Activated CD8-positive, alpha-beta memory T cell treated with anti-CD3 and anti-CD28 coated beads, Interleukin-2, amount 50 U/mL, for 1 hour (primary cell): ENCODE data around the gene CFAP20.
"Not testable (repeated sequence)": the region's sequence is repeated elsewhere in the genome, so short reads cannot be mapped to it uniquely, and the experiment has no call there.

Source experiments
- DNase-seq: peaks from one replicate; pipeline ENCODE4 v3.0.0-alpha.2; 2020; ENCODE audit errors: extremely low read depth

The CFAP20 gene

DNA sequence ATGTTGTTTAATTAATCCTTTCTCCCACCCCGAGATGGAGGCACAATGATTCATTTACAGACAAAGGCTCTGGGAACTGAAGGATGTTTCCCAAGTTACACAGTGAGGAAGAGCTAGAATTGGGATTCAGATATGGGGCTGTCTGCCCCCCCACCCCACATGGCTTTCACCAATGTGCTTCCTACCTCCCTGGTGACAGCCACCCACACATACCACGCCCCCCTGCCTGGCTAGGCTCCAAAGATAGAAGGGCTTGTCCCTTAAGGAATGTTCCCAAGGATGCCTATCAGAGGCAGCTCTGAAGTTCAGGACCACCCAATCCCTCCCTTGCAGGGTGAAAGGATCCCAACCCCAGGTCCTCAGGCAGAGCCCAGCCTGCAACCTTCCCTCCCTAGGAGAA is 32.9 kb downstream of the CFAP20 start:
- DNase-seq = no peak

DNA sequence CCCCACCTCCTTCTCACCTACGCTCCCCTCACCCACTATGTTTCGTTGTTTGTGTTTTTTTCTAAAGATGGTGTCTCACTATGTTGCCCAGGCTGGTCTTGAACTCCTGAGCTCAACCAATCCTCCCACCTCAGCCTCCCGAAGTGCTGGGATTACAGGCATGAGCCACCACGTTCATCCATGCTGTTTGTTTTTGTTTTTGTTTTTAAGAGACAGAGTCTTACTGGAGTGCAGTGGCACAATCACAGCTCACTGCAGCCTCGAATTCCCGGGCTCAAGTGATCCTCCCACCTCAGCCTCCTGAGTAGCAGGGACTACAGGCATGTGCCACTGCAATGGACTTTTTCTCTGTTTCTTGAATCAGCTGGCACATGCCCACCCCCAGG is 33.6 kb downstream of the CFAP20 start:
- DNase-seq = not testable (repeated sequence)

DNA sequence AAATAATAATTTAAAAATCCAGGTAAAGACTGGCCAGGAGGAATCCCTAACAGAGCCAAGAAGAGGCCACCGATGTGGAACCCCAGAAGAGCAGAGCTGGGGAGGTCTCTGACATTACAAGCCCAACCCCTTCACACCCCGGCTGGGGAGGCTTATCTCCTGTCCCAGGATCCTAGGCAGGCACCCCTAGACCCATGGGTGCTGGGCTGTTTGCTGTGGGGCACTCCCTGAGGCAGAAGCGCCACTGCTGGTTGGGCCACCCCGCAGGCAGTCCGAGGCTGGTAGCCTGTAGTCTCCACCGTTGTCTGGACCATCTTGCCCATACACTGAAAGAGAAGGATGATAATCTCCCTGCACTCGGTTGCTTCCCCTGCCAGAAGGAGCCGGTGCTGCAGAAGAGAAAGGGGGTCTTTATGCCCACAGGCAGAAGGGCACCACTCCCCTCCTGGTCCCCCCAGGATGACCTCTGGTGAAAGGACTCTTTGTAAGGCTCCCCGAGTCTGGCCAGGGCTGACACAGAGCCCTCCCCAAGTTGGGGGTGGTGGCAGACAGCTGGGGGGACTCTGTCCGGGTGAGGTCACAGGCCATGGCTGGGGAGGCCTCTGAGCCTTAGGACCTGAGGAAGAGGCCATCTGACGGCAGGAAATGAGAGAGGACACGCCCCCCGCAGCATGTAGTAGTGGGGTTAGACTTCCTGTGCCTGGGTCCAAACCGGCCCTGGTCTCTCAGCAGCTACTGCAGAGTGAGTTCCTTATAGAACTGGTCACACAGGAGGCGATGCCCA is 34.2 kb downstream of the CFAP20 start:
- DNase-seq = no peak

DNA sequence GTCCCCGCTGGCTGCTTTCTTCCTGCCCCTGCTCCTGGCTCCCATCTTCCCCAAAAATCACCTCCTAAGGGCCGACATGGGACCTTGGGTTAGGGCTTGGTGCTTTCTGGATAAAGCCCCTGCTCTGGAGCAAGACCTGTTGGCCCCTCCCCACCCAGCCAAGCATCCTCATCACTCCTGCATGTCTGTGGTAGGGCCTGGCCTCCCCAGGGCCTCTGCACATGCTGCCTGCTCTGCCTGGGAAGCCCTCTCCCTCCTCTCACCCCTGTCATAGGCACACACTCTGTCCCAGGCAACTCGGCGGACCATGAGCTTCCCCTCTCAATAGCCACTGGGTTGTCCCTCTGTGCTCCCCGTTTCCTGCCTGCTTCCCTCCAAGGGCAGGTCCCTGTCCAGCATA is 35.2 kb downstream of the CFAP20 start:
- DNase-seq = no peak

DNA sequence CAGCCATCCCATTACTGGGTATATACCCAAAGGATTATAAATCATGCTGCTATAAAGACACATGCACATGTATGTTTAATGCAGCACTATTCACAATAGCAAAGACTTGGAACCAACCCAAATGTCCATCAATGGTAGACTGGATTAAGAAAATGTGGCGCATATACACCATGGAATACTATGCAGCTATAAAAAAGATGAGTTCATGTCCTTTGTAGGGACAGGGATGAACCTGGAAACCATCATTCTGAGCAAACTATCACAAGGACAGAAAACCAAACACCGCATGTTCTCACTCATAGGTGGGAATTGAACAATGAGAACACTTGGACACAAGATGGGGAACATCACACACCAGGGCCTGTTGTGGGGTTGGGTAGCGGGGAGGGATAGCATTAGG is 38.8 kb downstream of the CFAP20 start:
- not testable (repeated sequence) for DNase-seq

DNA sequence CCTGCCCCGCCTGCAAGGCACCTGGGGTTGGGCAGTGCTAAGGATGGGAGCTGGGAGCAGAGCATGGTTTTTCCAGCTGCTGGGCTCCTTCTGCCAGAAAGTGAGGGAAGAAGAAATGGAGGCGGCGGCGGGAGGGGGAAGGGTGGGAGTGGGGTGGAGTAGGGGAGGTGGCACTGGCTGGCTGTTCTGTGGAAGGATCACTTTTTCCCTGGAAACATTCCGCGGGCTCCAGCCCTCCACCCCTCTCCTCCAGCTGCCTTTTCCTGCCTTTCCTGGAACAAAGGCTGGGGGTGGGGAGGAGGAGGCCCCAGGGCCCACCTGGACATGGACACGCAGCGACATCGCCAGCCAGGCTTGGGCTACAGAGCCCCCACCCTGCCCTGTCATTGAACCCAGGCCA is 41.1 kb downstream of the CFAP20 start:
- no peak for DNase-seq

DNA sequence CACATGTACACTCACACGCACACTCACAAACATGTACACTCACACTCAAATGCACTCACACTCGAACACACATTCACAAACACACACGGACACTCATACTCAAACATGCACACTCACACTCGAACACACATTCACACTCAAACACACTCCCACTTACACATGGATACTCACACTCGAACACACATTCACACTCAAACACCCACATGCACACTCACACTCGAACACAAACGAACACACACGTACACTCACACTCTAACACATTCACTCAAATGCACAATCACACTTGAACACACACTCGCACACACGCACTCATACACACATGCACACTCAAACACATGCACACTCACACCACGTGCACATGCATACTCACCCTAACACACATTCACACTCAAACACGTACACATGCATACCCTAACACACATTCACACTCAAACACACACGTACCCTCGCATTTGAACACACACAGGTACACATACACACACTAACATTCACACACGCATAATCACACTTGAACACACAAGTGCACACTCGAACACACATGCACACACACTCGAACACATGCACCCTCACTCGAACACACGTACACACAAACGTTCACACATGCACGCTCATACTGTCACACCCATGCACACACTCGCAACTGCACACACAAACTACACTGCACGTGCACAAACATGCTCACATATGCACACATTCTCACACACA is 41.8 kb downstream of the CFAP20 start:
- no peak for DNase-seq

DNA sequence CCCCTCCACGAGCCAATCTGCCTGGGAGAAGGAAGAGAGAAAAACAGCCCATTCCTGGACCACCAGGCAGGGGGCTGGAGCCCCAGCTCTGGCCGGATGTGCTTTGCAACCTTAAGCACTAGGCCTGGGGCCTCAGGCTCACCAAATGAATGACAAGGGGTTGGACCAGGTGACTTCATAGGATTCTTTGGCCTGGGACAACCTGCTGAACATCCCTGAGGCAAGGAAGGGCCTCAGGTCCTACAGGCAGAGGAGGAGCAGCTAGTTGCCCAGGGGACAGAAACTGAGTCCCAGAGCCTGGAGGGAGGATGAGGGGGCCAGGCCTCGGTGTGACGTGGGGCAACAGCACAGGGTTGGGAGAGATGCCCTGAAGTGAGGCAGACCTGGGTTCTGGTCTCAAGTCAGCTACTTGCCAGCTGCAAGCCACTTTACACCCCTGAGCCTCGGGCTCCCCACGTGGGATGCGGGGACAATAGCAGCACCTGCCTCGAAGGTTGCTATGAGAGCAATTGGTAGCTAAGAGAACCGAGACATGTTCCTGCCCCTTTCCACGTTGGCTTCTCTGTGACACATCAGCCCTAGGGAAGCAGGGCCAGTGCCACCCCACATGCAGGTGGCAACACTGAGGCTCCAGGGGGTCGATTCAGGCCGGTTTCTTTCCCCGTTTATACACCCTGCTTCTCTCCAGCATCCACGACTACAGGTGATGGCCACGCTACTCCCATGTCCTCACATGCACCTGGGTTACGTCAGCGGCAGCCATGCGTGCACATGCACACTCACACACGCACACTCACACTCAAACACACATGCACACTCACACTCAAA is 42.6 kb downstream of the CFAP20 start:
- DNase-seq = no peak

DNA sequence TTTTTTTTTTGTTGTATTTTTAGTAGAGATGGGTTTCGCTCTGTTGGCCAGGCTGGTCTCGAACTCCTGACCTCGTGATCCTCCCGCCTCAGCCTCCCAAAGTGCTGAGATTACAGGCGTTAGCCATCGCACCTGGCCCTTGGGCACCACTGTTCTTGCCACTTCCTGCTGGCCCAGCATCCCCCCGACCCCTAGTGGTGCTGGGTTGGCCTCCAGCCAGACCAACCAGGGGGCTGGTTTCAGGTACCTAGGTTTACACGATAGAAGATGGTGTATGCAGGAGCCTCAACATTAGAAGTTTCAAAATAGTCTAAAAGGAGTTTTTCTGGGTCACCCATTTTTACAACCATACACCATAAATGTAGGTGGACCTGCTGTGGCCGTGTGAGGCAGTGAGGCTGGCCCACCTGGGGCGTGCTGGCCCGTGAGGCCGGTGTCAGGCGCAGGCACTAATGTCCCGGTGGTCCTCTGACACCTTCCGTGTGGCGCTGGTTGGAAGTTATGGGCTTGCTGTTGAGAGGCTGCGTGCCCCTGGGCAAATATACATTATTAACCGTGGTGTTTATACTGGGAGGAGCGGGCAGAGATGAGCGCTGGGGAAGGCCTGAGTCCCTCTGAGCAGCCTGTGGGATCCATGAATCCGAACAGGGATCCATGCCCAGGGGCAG is 43.5 kb downstream of the CFAP20 start:
- DNase-seq = no peak

DNA sequence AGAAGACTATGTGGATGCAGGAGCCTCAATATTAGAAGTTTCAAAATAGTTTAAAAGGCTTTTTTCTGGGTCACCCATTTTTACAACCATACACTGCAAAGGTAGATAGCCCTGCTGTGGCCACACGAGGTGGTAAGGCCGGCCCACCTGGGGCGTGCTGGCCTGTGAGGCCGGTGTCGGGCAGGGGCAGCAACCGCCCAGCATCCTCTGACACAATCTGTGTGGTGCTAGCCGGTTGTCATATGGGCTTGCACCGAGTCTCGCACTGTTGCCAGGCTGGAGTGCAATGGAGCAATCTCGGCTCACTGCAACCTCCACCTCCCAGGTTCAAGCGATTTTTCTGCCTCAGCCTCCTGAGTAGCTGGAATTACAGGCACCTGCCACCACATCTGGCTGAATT is 44.0 kb downstream of the CFAP20 start:
- DNase-seq = no peak

DNA sequence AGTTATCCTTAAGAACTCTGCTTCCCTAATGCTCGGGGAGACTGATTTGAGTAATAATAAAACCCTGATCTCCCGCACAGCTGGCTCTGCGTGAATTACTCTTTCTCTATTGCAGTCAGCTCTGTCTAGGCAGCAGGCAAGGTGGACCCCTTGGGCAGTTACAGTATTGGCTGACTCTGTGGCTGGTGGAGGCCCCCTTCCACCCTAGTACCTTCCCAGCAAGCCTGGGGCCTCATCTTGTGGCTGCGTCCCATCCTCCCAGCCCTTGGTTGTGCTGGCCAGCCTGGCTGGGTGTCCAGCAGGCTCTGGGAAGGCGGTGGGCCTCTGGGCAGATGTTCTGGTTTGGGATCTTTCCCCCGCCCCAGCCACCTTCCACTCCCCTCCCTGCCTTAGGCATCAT is 44.5 kb downstream of the CFAP20 start:
- no peak for DNase-seq

DNA sequence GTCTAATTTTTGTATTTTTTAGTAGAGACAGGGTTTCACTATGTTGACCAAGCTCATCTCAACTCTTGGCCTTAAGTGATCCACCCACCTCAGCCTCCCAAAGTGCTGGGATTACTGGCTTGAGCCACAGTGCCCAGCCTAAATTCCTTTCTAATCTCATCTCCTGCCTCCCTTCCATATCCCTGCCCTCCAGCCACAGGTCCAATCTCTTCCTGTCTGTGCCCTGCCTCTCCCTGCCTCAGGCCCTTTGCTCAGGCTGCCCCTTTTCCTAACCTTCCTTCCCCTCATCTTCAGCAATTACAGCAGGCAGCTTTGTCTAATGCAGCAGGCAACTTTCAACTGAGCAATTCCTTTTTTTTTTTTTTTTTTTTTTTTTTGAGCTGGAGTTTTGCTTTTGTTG is 46.8 kb downstream of the CFAP20 start:
- no peak for DNase-seq

DNA sequence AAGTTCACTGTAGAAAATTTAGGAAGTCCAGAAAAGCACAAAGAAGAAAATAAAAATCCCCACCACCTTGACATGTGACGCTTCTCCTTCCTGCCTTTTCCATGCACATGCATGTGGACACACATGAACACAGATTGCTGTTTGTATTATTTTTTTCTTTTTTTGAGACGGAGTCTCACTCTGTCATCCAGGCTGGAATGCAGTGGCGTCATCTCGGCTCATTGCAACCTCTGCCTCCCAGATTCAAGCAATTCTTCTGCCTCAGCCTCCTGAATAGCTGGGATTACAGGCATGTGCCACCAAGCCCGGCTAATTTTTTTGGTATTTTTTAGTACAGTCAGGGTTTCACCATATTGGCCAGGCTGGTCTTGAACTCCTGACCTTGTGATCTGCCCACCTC is 48.5 kb downstream of the CFAP20 start:
- not testable (repeated sequence) for DNase-seq

DNA sequence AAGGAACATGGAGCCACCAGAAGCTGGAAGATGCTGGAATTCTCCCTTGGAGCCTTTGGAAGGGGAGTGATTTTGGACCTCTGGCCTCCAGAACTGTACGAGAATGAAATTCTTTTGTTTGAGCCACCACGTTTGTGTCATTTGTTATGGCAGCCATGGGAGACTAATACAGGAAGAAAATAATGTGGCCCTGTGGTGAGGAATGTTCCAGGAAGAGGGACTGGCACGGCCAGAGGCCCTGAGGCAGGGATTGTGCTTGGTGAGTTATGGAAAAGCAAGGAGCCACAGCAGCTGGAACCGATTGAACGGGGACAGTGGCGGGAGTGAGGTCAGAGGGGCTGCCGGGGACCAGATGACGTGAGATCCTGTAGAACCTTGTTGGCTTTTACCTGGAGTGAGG is 51.4 kb downstream of the CFAP20 start:
- DNase-seq = no peak

DNA sequence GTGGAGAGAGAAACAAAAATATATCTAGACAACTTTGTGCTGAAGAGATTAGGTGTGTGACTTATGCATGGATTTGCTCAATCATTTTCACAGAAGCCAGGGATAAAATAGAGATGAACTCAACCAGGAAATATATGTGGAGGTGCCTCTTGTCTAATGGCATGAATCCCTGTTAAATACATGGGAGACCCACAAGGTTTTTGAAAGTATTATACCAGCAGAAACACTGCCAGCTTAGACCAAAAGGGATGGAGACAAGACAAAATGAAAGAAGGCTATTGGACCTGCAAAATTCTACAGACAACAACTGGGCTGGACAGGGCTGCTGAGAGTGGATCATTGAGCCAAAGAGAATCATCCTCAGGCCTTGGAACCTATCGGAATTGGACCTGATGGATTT is 52.7 kb downstream of the CFAP20 start:
- no peak for DNase-seq

DNA sequence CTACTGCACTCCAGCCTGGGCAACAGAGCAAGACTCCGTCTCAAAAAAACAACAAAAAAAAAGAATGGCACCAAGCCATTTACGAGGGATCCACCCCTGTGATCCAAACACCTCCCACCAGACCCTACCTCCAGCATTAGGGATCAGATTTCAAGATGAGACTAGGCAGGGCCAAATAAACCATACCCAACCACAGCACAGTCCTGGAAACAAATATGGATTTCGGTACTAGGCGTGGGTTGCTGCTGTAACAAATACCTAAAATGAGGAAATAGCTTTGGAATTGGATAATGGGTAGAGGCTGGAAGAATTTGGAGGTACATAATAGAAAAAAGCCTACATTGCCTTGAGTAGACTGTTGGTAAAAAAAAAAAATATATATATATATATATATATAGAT is 54.5 kb downstream of the CFAP20 start:
- DNase-seq = no peak

DNA sequence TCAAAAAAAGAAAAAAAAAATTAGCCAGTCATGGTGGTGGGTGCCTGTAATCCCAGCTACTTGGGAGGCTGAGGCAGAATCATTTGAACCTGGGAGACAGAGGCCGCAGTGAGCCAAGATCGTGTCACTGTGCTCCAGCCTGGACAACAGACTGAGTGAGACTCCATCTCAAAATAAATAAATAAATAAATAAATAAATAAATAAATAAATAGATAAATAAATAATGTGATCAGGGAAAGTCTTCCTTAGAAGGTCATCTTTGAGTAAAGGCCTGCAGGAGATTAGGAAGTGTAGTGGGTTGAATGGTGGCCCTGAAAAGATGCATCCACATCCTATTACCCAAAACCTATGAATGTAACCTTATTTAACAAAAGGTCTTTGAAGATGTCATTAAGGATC is 56.1 kb downstream of the CFAP20 start:
- not testable (repeated sequence) for DNase-seq

DNA sequence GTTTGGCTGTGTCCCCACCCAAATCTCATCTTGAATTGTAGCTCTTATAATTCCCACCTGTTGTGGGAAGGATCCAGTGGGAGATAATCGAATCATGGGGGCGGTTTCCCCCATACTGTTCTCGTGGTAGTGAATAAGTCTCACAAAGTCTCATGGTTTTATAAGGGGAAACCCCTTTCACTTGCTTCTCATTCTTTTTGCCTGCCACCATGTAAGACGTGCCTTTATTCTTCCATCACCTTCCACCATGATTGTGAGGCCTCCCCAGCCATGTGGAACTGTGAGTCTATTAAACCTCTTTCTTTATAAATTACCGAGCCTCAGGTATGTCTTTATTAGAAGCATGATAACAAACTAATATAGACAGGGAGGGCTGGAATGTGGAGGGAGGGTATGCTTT is 57.0 kb downstream of the CFAP20 start:
- DNase-seq = not testable (repeated sequence)

DNA sequence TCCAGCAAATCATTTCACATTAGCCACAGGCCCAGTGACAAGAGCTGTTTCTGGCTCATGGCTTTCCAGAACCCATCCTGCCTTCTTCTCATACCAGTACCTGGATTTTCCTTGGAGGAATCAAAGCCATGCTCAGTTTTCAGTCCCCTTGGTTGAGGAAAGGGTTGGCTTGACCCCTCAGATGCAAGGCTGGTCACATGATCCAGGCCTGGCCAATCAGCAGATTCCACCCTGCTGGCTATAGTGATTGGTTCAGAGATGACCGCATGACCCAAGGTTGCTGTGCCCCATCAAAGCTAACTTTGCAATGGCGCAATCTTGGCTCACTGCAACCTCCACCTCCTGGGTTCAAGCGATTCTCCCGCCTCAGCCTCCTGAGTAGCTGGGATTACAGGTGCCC is 58.6 kb downstream of the CFAP20 start:
- no peak for DNase-seq
